HepG2 (cell line): ENCODE data around the gene USP40. TPM values are rescaled to one million over a fixed set of nuclear protein-coding genes. Genes with fewer than 3 reads are reported as not detected.
A peak's percentile ranks its signal among the peaks of the same experiment; 100 is the strongest.

Source experiments
- ATAC-seq: fragments of 200-7000 bp; cut with Tn5 transposase; 3 replicates; pipeline ENCODE4 v1.9.1; 2020; ENCODE audit warnings: mild to moderate bottlenecking, moderate library complexity
- BruUV-seq: library from RNA; stranded (reverse); fragments of 400-500 nt; replicated peaks from 2 replicates; lab custom pipeline; 2021; lab: Mats Ljungman, UMichigan
- CTCF ChIA-PET: fragments of 300-600 bp; formaldehyde crosslinking; extraction: SDS; loops from one replicate; lab custom pipeline; 2021; ENCODE audit warnings: low total read pairs, inconsistent platforms, low intra/inter-chr PET ratio; lab: Yijun Ruan, JAX
- POLR2A ChIA-PET: fragments of 350-600 bp; sonication (Branson Sonifier 250); formaldehyde crosslinking; loops from one replicate; lab custom pipeline; 2020; ENCODE audit warnings: antibody characterized with exemption, inconsistent platforms; lab: Yijun Ruan, JAX
- DNase-seq: peaks from one replicate; pipeline ENCODE4 v3.0.0-alpha.2; 2015; ENCODE audit warnings: low spot score
- FAIRE-seq: peaks from 3 replicates; lab custom pipeline; 2011; peaks lifted over from hg19 to GRCh38; lab: Jason Lieb, UNC
- H2AFZ ChIP-seq: one replicate; pipeline ENCODE4 v1.6.1; 2011; ENCODE audit warnings: low read length, inconsistent platforms
- H3K27ac ChIP-seq: fragments of 300-600 bp; 3 replicates; pipeline ENCODE4 v1.8.0; 2011; ENCODE audit warnings: mixed run types, mild to moderate bottlenecking, mixed read lengths, low read length, inconsistent platforms; ENCODE audit not compliant: insufficient read depth; ENCODE audit errors: extremely low read length
- H3K27me3 ChIP-seq, 2 experiments: fragments of 200-600 bp in 1 of 2; 2 replicates in 1 of 2; 3 replicates in 1 of 2; pipeline versions ENCODE4 v1.6.0 to v1.8.0; 2011; ENCODE audit warnings: low read length in 2 of 2, mild to moderate bottlenecking in 2 of 2, moderate library complexity in 2 of 2, inconsistent platforms in 1 of 2; ENCODE audit not compliant: insufficient read depth in 2 of 2, control insufficient read depth in 1 of 2
- H3K36me3 ChIP-seq, 2 experiments: fragments of 200-600 bp in 1 of 2; replicated peaks in 1 of 2; 2 replicates in 1 of 2; 3 replicates in 1 of 2; pipeline versions ENCODE4 v1.5.1 to v1.8.0; 2011; ENCODE audit warnings: low read length in 2 of 2, inconsistent platforms in 1 of 2; ENCODE audit not compliant: insufficient read depth in 2 of 2, control insufficient read depth in 1 of 2
- H3K4me1 ChIP-seq: 2 replicates; pipeline ENCODE4 v1.5.1; 2012; ENCODE audit warnings: low read length, inconsistent platforms; ENCODE audit not compliant: insufficient read depth
- H3K4me2 ChIP-seq: 2 replicates; pipeline ENCODE4 v1.6.0; 2011; ENCODE audit warnings: low read depth, low read length, inconsistent platforms
- H3K4me3 ChIP-seq, 3 experiments: fragments of 200-600 bp in 1 of 3; sonication (generic), shearing (Covaris generic) in 1 of 3; replicated peaks in 1 of 3; 2 replicates each; pipeline ENCODE4 v1.5.1; 2011 to 2016; ENCODE audit warnings: low read length in 3 of 3, inconsistent platforms in 2 of 3, low read depth in 2 of 3, mild to moderate bottlenecking in 2 of 3, control low read depth in 1 of 3, mixed read lengths in 1 of 3; ENCODE audit not compliant: insufficient read depth in 1 of 3
- H3K79me2 ChIP-seq: one replicate; pipeline ENCODE4 v1.6.1; 2011; ENCODE audit warnings: low read length, inconsistent platforms; ENCODE audit not compliant: insufficient read depth
- H3K9ac ChIP-seq: 2 replicates; pipeline ENCODE4 v1.6.0; 2011; ENCODE audit warnings: mild to moderate bottlenecking, low read depth, low read length, inconsistent platforms; ENCODE audit not compliant: insufficient read depth
- H3K9me3 ChIP-seq: 2 replicates; pipeline ENCODE4 v1.5.1; 2012; ENCODE audit warnings: mild to moderate bottlenecking, low read length
- H4K20me1 ChIP-seq: 2 replicates; pipeline ENCODE4 v1.6.0; 2011; ENCODE audit warnings: inconsistent platforms, mild to moderate bottlenecking, low read length, moderate library complexity; ENCODE audit not compliant: insufficient read depth
- BHLHE40 ChIP-seq: IDR thresholded peaks from 2 replicates; pipeline ENCODE4 v1.6.1; 2011; ENCODE audit warnings: low read length, improper control_type of control experiment
- GFI1 ChIP-seq: sonication (generic); formaldehyde crosslinking; IDR thresholded peaks from 2 replicates; pipeline ENCODE4 v1.5.0; 2020; ENCODE audit warnings: missing genetic modification reagents, mild to moderate bottlenecking, borderline replicate concordance
- NFKBIZ ChIP-seq: IDR thresholded peaks from 2 replicates; pipeline ENCODE4 v1.6.1; 2018; ENCODE audit warnings: missing genetic modification reagents, missing compliant biosample characterization
- NFYB ChIP-seq: sonication (generic); formaldehyde crosslinking; IDR thresholded peaks from 2 replicates; pipeline ENCODE4 v1.4.0; 2020; ENCODE audit warnings: missing genetic modification reagents
- NFYC ChIP-seq: IDR thresholded peaks from 2 replicates; pipeline ENCODE4 v1.6.1; 2016; ENCODE audit warnings: missing genetic modification reagents, missing compliant biosample characterization
- SPEN ChIP-seq: sonication (generic); formaldehyde crosslinking; IDR thresholded peaks from 2 replicates; pipeline ENCODE4 v1.5.1; 2020; ENCODE audit warnings: low read depth, mild to moderate bottlenecking, missing genetic modification reagents
- ZNF136 ChIP-seq: sonication (generic); formaldehyde crosslinking; IDR thresholded peaks from 2 replicates; pipeline ENCODE4 v1.8.1; 2022; ENCODE audit warnings: low read depth, mild to moderate bottlenecking, moderate library complexity, missing genetic modification reagents
- ZNF296 ChIP-seq: sonication (generic); formaldehyde crosslinking; conservative IDR thresholded peaks from 2 replicates; pipeline ENCODE4 v1.5.0; 2020; ENCODE audit warnings: mild to moderate bottlenecking, missing genetic modification reagents
- WGBS: methylation state at CpG from one replicate; pipeline ENCODE4 v1.1.6; 2017; ENCODE audit warnings: low lambda C conversion rate; 5-methylcytosine and 5-hydroxymethylcytosine counted together
- in situ Hi-C: cut with HindIII; loops from 2 replicates; pipeline ENCODE4 v1.10.0; 2017; ENCODE audit warnings: low pct_unique_long_range_greater_than_20kb; ENCODE audit not compliant: extremely low pct_ligation_motif_present
- intact Hi-C: fragments of 100-400 bp; cut with micrococcal nuclease; formaldehyde crosslinking; loops from one replicate; pipeline ENCODE4 v1.10.0; 2022; ENCODE audit not compliant: unreplicated experiment
- polyA plus RNA-seq, 8 experiments: library from polyadenylated mRNA; depleted of rRNA in 3 of 8; stranded (reverse) in 7 of 8; unstranded in 1 of 8; fragments of >200 nt; fragmentation: Illumina TruSeq in 4 of 8; extraction: Trizol in 4 of 8; gene quantifications; 2 replicates each; pipeline versions ENCODE4 v1.2.1 to v1.2.3, GENCODE V29; 2011 to 2016; ENCODE audit warnings: low read depth in 4 of 8, missing spikeins in 1 of 8, mixed read lengths in 1 of 8; ENCODE audit not compliant: insufficient read depth in 1 of 8
- total RNA-seq, 5 experiments: library from RNA; depleted of rRNA; stranded (reverse); fragments of >200 nt; fragmentation: Illumina TruSeq; extraction: Trizol; gene quantifications; 2 replicates each; pipeline ENCODE4 v1.2.3, GENCODE V29; 2016; ENCODE audit warnings: low read depth in 1 of 5
- TF ChIP-seq, protein P1 (sequence below): IDR thresholded peaks from 2 replicates; pipeline ENCODE4 v1.6.1; 2016; ENCODE audit warnings: missing compliant biosample characterization, missing genetic modification reagents, borderline replicate concordance
- TF ChIP-seq, protein P2 (sequence below): sonication (generic); formaldehyde crosslinking; IDR thresholded peaks from 2 replicates; pipeline ENCODE4 v1.8.0; 2023; ENCODE audit warnings: mild to moderate bottlenecking, missing genetic modification reagents
- TF ChIP-seq, protein P3 (sequence below), 2 experiments: fragments of 450-650 bp in 1 of 2; sonication (generic) in 1 of 2; formaldehyde crosslinking in 1 of 2; IDR thresholded peaks; 2 replicates each; pipeline versions ENCODE4 v1.6.1 to v1.8.0; 2016 to 2022; ENCODE audit warnings: antibody characterized with exemption in 1 of 2, mild to moderate bottlenecking in 1 of 2, missing genetic modification reagents in 1 of 2

Gene USP40
- total and polyA plus RNA-seq, 2 of the 13 experiments (the other 11 are each of a cell fraction or from before 2014, with no cell fraction given): 41.0 to 46.3 TPM

GRCh38 chr2:233448575-233448974 is 118.0 kb downstream of the USP40 start:
- in situ Hi-C loops: no loop called here
- peak; percentile 14; the same call in 2 of the 3 replicates for ATAC-seq
- POLR2A ChIA-PET: no interaction called here
- Histone ChIP-seq H3K79me2 (no peaks in the 10 kb centered on the region), H3K27ac (no peak overlapping the region), H2AFZ (no peak overlapping the region), H3K4me1 (peaks cover 10% of the 10 kb centered on the region), H3K4me3 (no peak overlapping the region), H3K36me3 (peaks cover 57 to 92% of the 10 kb centered on the region in 2 experiments), H4K20me1 (peaks cover 3% of the 10 kb centered on the region; the same call in 1 of the 2 replicates), H3K27me3 (no peaks in the 10 kb centered on the region), H3K9me3 (no peaks in the 10 kb centered on the region), H3K4me2 (no peak overlapping the region), H3K9ac (no peak overlapping the region)
- WGBS: 95% methylated on average over 4 of the region's 4 CpGs
- DNase-seq: peak; percentile 26
- CTCF ChIA-PET: no interaction called here
- intact Hi-C loops: loop anchor here (5.0 to 10.0 kb wide), 3 partner anchors 94 to 386 kb away; partner anchors contain the start of genes DGKD and UGT1A5
- BruUV-seq: no TSS peak
- no peak for FAIRE-seq
- TF ChIP-seq SPEN (CRISPR knock-in tag) (no peak), ZNF296 (CRISPR knock-in tag) (no peak), BHLHE40 (no peak), NFYB (peak; percentile 68), NFKBIZ (CRISPR knock-in tag) (no peak), ZNF136 (CRISPR knock-in tag) (no peak), GFI1 (CRISPR knock-in tag) (no peak), NFYC (CRISPR knock-in tag) (peak; percentile 66; the same call in 1 of the 2 replicates)
- TF ChIP-seq, protein P1, sequence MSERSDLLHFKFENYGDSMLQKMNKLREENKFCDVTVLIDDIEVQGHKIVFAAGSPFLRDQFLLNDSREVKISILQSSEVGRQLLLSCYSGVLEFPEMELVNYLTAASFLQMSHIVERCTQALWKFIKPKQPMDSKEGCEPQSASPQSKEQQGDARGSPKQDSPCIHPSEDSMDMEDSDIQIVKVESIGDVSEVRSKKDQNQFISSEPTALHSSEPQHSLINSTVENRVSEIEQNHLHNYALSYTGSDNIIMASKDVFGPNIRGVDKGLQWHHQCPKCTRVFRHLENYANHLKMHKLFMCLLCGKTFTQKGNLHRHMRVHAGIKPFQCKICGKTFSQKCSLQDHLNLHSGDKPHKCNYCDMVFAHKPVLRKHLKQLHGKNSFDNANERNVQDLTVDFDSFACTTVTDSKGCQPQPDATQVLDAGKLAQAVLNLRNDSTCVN (CRISPR knock-in tag): no peak
- TF ChIP-seq, protein P2, sequence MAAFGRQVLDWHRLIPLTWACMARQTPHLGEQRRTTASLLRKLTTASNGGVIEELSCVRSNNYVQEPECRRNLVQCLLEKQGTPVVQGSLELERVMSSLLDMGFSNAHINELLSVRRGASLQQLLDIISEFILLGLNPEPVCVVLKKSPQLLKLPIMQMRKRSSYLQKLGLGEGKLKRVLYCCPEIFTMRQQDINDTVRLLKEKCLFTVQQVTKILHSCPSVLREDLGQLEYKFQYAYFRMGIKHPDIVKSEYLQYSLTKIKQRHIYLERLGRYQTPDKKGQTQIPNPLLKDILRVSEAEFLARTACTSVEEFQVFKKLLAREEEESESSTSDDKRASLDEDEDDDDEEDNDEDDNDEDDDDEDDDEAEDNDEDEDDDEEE (CRISPR knock-in tag): no peak
- TF ChIP-seq, protein P3, sequence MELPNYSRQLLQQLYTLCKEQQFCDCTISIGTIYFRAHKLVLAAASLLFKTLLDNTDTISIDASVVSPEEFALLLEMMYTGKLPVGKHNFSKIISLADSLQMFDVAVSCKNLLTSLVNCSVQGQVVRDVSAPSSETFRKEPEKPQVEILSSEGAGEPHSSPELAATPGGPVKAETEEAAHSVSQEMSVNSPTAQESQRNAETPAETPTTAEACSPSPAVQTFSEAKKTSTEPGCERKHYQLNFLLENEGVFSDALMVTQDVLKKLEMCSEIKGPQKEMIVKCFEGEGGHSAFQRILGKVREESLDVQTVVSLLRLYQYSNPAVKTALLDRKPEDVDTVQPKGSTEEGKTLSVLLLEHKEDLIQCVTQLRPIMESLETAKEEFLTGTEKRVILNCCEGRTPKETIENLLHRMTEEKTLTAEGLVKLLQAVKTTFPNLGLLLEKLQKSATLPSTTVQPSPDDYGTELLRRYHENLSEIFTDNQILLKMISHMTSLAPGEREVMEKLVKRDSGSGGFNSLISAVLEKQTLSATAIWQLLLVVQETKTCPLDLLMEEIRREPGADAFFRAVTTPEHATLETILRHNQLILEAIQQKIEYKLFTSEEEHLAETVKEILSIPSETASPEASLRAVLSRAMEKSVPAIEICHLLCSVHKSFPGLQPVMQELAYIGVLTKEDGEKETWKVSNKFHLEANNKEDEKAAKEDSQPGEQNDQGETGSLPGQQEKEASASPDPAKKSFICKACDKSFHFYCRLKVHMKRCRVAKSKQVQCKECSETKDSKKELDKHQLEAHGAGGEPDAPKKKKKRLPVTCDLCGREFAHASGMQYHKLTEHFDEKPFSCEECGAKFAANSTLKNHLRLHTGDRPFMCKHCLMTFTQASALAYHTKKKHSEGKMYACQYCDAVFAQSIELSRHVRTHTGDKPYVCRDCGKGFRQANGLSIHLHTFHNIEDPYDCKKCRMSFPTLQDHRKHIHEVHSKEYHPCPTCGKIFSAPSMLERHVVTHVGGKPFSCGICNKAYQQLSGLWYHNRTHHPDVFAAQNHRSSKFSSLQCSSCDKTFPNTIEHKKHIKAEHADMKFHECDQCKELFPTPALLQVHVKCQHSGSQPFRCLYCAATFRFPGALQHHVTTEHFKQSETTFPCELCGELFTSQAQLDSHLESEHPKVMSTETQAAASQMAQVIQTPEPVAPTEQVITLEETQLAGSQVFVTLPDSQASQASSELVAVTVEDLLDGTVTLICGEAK (IDR thresholded peaks at IDR 0.05): no peak
- TF ChIP-seq, protein P3 (CRISPR knock-in tag; IDR thresholded peaks at IDR 0.05): no peak
